HG03571 (cell line): ENCODE results near the gene CFI.

Experiments
- ATAC-seq: cut with Tn5 transposase; IDR thresholded peaks from one replicate; pipeline ENCODE4 v1.9.1; 2021; ENCODE audit not compliant: unreplicated experiment

The CFI gene

DNA sequence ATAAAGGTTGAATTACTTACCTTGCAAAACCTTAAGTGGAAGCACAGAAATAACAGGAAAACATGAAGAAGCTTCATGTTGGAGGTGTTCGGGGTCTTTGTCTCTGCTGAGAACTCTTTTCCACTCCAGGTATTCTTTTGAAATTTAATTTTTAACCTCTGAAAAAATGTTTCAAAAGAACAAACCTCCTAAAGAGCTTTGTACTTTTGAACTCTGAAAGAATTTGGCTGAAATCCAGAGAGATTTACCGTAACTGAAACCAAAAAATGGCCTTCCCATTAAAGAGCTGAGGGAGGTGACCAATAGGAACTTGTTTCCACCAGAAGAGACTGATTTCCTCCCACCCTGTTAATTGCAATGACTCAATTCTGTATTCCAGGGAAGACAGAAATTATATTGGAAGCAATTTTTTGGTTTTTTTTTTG lies at the start of gene CFI:
Gene CFI (minus strand): TSS at position 105 of the 425 bp plus-strand sequence. CDS start 28 bp downstream, at position 77.
- ATAC-seq = no peak

DNA sequence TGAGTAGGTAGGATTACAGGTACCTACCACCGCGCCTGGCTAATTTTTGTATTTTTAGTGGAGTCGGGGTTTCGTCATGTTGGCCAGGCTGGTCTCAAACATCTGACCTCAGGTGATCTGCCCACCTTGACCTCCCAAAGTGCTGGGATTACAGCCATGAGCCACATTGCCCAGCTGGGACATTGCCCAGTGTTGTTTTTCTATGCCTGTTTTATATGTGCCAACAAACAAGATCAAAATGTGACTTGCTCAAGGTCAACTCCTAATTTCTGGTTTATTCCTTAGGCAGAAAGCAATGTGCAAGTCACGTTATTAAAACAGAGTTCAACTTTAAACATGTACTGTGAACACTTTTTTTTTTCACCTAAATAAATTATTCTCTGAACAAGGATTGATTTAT lies 48.8 kb upstream of the CFI start:
- ATAC-seq = no peak

DNA sequence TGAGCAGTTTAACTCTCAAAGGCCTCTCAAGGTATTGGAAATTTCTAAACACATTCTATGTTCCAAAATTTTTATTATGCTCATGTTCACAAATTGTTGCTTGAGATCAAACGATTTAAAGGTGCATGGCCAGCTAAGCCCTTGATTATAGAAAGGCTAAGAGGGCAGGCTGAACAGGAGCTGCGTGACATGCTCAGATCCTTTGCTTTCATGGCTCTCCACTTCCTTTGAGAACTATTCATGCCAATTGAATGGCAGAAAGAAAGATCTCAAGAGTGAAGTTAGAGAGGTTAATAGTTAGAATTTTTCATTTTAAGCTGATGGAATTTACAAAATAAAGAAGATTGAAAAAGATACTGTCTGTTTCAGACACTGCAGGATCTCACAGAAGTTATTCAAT lies 46.7 kb upstream of the CFI start:
- ATAC-seq = no peak

DNA sequence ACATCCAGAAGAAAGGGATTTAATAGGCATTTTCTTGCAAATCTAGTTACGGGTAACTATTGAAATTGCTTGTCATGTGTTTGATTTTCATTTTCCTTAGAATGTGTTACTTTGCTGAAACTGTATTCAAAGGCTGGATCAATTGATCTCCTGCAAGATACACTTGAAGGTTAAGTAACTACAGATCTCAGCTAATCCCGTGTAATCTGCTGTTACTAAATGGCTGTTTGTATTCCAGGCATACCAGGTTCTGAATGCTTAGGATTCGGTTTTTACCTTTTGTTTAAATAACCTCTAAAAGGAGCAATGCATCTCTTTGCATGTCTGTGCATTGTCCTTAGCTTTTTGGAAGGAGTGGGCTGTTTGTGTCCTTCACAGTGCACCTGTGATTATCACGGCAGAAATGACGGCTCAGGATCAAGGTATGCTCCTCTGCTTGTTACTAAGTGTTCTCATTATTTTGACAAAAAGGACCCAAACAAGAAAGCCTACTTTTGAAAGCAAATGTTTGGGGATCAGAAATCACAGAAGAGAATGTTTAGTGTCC lies 46.2 kb upstream of the CFI start, which contains the start of gene LRIT3:
Gene LRIT3 (plus strand): TSS at position 212 of the 547 bp plus-strand sequence. CDS start 95 bp downstream, at position 307.
- ATAC-seq = no peak

DNA sequence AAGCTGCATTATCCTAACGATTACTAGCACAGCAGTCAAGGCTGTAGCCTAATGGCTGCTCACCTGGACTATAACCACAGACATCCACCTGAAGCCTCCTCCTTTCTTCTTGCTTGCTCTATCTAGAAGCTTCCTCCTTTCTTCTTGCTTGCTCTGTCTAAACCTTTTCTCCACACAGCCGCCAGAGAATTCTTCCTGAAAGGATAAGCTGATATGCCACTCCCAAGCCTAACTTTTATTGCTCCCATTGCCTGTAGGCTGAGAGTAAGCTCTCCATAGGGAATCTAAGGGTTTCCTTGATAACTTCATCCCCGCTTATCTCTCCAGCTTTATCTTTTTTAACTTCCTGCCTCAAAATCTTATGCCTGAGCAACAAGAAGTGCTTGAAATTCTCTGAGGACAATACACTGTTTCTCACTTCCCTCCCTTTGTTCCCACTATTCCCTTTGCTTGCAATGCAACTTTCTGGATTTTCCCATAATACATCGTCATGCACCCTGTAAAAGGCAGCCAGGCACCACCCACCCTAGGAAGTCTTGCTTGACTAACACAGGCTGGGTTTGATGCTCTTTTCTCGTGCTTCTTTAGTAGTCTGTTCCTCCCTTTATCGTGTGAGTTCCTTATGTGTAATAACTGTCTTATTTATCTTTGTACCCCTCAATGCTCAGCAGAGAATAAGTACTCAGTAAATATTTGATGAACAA lies 44.7 kb upstream of the CFI start:
- ATAC-seq = no peak

DNA sequence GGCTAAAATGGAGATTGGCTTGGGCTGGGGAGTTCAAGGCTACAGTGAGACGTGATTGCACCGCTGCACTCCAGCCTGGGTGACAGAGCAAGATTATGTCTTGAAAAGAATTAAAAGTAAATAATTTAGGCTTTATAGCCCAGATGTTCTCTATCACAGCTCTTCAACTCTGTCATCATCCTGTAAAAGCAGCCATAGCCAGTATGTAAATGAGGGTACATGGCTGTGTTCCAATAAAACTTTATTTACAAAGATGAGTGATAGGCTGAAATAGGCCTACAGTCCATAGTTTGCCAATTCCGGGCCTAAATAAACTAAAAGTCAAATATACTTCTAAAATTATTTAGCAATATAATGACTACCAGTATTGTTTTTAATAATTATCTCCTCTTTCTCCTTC lies 35.2 kb upstream of the CFI start:
- ATAC-seq = no peak

DNA sequence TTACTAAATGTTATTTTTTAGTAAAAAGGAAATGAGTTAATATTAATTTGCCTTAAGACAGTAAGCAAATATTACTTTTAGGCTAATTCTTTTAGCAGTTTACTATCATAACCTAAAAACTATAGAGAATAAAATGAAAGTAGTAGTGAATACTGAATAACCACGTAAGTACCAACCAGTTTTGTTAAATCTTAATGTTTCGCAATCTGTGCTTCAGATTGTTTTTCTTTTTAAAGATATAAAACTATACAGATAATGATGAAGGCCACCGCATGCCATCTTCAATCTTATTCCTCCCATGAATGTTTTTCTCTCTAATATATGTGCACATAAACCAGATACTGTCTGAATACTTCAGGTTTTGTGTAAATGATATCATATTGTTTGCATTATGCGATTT lies 32.0 kb upstream of the CFI start:
- ATAC-seq = no peak

DNA sequence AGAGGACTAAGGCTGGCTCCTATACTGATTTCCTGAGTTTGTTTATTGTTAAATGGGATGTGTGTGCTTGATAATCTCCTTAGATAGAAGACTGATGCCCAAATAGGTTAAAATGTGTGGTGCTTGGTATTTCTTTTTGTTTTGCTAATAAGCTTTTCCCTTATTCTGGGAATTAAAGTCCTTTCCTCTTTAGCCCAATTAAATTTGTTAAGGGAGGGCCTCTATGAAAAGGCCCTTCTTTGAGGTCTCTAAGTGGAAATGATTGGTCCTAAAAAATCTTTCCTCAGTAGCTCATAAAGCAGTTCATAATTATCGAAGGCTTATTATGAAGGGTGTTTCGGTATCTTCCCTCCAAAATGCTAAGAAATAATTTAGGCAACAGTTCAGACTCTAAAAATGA lies 25.9 kb upstream of the CFI start, which contains the start of gene RRH:
Gene RRH (plus strand): TSS at position 301 of the 400 bp plus-strand sequence. CDS start 56 bp downstream, at position 357.
- no peak for ATAC-seq

DNA sequence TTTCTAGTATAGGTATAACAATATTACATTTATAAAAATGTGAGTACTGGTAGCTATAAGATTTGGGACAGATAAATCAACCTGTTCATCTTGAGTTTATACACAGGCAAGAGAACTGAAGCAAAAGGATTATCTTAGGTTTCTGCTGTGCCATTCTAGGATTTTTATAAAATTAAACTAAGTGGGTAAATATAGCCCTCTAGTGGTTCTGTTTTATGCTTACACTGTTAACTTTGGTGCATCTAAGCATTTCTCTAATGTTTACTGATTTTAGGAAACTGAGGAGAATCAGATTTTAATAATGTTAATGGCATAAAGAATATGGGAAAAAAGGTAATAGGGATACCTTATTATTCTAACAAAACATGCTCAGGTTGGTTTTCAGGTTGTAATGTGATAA lies 24.9 kb upstream of the CFI start:
- no peak for ATAC-seq

DNA sequence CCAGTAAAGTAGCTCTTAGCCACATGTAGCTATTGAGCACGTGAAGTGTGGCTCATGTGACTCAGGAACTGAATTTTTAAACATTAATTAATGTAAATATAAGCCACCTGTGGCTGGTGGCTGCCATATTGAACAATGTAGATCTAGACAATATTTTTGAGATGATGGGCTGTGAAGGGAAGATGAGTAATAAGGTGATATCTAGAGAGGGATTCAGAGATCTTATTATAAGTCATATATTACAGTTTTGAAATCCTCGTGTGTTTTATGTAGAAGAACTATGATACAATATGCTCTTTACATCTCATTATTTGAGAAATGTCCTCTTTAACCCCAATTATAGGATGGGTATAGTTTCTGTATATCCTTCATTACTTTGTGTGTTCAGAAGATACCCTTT lies 19.4 kb upstream of the CFI start:
- no peak for ATAC-seq

DNA sequence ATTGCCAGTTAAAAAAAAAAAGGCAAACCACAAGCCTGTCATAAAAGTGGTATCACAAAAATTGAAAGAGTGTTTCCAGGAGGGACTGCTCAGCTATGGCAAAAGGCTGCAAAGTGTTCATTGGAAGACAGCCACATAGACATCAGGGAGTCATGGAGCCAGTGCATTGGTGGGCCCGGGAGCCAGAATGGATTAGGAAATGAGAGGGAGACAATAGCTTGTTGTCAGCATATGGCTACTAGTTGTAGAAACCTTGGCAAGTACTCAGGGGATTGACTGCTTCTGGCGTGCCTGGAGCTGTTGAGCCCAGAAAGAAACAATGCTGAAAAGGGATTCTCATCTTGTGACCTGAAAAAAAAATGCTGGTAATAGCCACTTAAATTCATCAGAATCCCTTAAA lies 18.8 kb upstream of the CFI start:
- ATAC-seq = no peak

DNA sequence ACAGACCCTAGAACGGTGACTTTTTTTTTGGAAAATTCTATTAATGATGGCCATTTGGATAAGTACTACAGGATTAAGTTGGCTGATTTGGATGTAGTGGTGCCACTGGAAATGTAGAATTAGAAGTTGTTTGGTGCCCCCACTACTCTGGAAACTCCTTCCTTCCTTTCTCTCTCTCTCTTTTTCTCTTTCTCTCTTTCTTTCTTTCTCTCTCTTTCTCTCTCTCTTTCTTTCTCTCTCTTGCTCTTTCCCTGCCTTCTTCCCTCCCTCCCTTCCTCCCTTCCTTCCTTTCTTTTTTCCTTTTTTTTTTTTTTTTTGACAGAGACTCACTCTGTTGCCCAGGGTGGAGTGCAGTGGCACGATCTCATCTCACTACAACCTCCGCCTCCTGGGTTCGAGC lies 16.5 kb upstream of the CFI start:
- no peak for ATAC-seq

DNA sequence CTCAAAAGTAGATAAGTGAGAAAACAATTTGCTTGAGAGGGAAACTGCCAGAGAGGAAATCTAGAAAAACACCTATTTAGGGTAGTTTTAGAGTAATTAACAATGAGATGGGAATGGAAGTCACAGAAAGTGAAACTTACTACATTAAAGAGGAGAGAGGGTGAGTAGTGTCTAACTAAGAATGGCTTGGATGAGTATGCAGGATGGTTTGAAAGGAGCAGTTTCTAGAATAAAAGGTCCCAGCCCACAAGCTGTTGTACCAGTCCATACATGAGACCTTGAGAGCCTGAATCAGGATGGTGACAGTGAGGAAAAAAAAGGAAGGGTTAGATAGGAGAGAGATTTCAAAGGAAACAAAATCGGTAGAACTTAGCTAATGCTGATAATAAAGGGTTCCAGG lies 15.1 kb upstream of the CFI start:
- no peak for ATAC-seq

DNA sequence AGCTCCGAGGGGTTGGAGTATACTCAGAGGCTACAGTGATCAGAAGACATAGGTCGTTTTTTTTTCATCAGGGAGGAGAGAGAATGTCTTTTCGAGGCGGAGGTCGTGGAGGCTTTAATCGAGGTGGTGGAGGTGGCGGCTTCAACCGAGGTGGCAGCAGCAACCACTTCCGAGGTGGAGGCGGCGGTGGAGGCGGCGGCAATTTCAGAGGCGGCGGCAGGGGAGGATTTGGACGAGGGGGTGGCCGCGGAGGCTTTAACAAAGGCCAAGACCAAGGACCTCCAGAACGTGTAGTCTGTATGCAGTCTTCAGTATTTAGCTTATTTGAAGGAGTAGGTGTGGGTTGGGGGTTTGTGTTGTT lies 14.3 kb upstream of the CFI start:
- no peak for ATAC-seq

DNA sequence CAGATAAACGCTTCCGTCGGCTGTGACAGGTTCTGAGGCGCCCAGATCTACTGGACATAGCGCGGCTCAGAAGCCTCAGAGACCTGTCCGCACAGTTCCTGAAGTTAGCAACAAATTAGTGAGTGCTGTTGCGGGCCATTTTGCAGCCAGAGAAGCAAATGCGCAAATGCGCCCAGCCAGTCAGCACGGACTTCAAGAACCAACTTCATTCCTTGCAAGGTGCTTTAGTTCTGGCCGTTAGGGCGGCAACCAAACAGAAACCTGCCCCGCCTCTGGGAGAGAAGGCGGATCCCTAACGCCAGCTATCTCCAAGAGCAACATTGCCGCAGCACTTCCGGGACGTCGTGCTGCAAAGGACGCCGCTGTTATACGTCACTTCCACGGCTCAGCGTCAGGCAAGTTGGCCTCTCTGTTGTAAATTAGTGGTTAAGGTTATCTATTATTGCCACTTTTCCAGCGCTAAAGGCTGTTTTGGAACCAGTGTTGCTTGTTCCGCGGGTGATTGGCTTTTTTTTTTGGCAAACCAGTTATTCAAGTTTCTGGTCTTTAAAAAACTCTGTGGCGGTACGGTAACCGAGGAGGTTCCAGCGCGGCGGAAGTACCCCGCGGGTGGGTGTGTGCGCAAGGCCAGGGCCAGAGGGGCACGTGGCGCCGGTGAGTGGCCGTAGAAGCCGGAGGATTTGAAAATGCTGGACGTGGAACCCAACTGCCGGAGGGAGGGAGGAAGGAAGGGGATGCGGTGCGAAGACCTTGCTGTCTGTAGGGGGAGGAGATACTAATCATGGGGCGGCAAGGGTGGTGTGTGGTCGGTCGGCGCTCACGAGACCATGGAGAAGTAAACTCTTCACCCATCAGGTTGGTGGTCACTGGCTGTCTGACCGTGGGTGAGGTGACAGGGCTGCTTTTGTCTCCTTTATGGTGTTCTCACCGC lies 13.6 kb upstream of the CFI start, which contains the start of gene GAR1:
Gene GAR1 (plus strand): TSS at position 612 of the 931 bp plus-strand sequence. CDS start 403 bp downstream, outside the sequence.
- peak; percentile 99 for ATAC-seq

DNA sequence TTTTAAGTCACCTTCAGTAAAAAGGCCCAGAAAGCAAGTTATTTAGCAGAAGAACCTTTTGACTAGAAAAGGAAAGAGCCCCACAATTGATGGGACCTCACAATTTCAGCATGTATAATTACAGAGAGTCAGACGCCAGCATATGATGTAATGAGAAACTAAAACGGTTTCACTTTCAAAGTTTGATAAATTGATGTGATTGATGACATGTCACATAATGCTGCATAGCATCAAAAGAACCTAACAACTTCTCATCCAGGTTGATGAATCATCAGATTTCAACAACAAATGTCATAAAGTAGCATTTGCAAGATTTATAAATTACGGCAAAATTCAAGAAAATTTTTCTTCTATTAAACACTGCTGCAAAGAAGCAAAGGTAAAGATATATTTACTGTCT lies 9.9 kb upstream of the CFI start:
- no peak for ATAC-seq

DNA sequence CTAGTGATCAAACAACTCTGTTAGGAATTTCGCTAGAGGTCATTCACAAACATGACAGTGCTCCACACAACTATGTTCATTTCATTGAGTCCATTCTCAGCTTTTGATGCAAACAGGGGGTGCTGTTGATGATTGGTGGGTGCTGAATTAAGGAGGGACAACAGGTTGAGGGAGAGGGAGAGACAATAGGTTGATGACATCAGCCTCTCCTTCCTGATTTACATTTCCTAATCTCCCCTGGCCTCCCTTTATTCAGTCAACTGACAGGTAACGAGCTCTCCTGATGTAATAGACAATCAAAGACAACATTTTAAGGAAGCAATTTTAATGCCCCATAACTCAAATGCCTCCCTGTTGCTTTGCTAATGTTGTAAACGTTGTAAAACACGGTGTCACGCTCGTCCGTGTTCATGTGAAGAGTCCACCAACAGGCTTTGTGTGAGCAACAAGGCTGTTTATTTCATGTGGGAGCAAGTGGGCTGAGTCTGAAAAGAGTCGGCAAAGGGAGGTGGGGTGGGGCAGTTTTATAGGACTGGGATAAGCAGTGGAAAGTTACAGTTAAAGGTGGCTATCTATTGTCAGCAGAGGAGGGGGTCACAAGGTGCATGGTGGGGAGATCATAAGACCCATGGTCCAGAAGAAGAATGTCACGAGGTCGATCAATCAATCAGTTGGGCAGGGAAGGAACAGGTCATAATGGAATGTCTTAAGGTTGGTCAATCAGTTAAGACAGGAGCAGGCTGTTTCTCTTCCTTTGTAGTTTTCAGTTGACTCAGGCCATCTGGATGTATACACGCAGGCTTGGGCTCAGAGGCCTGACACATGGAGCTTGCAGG lies 9.0 kb upstream of the CFI start:
- no peak for ATAC-seq

DNA sequence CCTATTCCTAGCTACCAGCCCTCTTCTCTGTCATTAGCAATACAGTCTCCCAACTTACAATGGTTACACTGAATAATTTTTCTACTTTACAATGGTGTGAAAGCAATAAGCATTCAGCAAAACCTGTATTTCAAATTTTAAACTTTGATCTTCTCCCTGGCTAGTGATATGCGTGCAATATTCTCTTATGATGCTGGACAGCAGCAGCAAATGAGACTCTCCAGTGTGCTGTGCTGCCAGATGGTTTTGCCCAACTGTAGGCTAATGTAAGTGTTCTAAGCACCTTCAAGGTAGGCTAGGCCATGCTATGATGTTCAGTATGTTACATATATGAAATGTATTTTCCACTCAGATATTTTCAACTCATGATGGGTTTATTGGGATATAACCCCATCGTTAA lies 7.9 kb upstream of the CFI start:
- ATAC-seq = no peak

DNA sequence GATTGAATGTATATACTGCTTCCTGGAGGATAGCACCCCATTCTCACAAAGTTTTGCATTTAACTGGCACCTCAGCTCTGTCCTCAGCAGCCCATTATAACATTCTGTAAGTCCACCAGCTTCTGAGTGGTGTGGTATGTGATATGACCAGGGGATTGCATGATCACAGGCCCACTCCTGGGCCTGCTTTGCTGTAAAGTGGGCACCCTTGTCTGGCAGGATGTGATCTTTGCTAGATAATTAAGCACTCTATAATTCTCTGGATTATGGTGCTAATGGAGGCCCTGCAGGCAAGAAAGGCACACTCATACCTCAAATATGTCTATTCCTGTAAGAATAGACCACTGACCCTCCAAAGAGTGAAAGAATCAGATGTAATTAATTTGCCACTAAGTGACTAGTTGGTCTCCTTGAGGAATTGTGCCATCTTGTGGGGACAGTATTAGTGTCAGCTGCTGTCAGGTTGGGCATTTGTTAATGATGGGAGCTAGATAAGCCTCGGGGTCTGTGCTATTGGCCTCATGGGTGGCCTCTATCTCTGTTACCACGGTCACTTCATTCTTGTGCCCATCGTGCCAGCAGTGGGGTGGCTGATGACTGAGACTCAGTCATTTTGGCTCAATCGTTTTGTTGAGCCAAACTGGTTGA lies 2.2 kb upstream of the CFI start:
- no peak for ATAC-seq

DNA sequence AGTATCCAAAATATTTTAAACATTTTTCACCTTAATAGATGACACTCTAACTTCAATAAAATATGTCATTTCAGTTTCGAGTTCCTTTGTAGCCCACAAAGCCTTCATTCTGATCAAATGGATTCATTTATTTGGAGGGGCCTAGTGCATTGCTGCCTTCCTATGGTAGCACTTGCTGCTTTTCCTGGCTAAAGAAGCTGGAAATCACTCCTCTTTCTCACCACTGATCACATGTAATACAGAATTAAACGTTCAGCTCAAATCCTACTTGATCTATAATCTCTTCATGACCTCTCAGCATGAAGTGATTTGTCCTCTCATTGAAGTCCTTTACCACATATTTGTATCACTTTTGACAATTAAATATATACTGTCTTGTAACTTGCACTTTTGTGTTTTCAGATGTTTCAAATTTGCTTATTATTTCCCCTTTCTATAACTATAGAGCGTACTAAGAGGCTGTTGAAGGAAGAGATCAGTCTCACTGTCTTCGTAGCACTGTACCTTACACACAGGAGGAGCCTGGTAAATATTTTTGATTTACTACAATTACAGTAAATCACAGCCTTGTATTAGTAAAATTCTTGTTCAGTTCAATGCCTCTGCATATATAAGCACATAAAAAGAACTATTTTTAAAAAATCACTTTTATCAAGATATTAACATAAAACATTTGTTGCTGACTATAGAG lies 555 bp downstream of the CFI start:
- no peak for ATAC-seq
